IPS-NIHi11 (cell line): ENCODE measurements around the gene MXD4.
"Not testable (repeated sequence)": the region's sequence is repeated elsewhere in the genome, so short reads cannot be mapped to it uniquely, and the experiment has no call there.

Experiments used
- DNase-seq: peaks from one replicate; pipeline ENCODE4 v3.0.0; 2012; ENCODE audit warnings: mixed read lengths, low spot score

MXD4 gene

DNA sequence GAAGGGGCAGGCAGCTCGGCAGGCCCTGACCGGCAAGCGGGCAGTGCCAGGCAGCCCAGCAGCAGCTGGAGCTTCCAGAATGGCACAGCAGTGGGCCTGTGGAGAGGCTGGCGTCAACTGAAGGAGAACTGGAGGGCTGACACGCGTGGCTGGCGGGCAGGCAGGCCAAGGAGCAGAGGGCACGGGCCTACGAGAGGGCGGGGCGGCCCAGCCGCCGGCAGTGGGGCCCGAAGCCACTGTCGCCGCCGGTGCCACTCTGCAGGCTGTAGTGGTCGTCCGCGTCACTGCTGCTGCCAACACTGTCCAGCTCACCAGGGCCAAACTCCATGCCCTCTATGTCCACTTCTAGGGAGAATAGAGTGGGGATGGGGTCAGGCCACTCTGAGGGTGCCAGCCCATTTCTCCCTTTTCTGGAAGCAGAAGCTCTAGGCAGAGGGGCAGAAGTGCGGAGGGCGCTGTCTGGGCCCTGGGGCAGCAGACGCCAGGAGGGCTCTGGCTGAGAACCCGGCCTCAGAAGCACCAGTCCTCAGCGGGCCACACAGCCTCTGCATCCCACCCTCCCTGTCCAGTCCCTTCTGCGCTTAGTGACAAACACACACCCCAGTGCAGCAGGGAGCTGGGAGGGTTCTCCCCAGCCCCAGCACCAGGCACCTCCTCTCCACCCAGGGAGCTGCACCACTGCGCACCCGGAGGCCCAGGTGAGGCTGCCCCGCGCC lies 11.4 kb downstream of the MXD4 start:
- DNase-seq = peak; percentile 7

DNA sequence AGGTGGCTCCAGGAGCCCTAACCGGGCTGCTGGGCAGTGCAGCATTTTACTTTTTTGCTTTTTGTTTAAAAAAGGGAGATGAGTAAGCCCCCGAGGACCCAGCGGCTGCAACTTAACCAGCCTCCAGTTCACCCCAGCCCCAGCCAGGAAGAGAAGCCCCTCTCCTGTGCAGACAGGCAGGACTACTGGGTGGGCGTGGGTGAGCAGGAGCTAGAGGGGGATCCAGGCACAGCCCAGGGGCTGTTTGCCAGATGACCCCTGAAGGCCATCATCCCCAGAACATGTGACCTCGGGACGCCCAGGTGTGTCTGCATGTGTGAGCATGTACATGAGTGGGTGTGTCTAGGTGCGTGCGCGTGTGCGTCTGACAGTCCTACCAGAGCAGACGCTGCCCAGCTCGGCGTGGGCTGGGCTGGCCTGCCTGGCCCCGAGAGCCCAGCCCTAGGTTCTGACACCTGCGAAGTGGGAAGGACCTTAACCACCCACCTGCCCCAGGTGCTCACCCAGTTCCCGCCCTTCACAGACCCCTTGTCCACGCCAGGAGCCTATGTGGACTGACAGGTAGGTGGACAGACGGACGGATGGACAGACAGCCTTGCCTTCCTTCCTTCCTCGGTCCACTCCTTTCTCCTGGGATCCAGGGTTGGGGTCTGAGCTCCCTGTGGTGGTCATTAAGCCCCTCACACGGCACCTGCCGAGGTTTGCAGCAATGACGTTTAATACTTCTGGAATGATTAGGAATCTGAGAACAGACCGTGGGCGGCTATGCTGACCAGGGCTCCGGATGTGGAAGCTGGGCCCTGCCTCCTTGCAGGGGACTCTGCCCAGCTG lies 12.2 kb downstream of the MXD4 start:
- peak; percentile 7 for DNase-seq

DNA sequence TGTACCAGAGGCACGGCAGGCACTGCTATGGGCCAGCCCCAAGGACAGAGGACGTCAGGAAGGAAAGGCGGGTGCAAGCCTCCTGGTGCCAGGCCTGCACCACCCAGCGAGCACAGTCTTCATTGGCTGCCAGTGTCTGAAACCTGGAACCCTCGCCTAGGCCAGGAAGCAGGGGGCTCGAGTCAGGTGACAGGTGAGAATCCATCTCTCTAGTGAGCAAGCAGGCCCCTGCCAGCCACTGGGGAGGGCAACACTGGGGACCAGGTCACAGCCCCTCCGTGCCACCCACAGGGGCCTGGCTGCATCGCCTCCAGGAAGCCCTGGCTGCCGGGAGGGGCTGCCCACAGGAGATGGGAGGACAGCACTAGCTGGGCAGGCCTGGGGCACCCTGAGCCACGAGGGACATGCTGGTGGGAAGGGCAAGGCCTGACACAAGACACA lies 13.1 kb downstream of the MXD4 start:
- DNase-seq = peak; percentile 8

DNA sequence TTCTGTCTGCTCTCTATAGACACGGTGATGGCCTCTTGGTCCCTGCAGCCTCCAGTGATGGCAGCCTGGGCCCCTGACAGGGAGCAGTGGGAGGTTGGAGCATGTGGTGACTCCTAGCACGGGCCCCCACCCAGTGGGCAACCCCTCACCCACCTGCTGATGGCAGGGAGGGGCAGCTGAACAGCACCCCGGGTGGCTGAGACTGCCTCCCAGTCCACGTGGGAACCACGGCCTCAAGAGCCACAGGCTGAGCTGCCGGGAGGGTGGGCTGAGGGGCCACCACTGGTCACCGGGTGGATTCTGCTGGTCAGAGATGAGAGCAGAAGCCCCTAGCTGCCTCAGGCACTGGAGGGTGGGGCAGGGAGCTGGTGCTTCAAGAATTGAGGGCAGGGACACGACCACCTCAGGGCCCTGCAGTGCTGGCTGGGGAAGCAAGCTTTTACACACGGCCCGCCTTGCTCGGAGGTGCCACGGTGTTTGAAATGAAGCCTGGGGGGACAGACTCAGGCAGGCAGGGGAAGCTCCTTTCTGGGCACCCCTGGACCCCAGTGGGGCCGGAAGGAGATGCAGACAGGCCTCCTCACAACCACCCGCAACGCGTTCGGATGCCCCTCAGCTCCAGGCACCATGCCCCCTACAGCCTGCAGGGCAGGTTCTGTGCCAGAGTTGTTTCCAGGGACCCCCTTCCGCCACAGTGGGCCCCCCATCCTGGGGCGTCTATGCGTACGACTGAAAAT lies 13.7 kb downstream of the MXD4 start:
- DNase-seq = peak; percentile 8

DNA sequence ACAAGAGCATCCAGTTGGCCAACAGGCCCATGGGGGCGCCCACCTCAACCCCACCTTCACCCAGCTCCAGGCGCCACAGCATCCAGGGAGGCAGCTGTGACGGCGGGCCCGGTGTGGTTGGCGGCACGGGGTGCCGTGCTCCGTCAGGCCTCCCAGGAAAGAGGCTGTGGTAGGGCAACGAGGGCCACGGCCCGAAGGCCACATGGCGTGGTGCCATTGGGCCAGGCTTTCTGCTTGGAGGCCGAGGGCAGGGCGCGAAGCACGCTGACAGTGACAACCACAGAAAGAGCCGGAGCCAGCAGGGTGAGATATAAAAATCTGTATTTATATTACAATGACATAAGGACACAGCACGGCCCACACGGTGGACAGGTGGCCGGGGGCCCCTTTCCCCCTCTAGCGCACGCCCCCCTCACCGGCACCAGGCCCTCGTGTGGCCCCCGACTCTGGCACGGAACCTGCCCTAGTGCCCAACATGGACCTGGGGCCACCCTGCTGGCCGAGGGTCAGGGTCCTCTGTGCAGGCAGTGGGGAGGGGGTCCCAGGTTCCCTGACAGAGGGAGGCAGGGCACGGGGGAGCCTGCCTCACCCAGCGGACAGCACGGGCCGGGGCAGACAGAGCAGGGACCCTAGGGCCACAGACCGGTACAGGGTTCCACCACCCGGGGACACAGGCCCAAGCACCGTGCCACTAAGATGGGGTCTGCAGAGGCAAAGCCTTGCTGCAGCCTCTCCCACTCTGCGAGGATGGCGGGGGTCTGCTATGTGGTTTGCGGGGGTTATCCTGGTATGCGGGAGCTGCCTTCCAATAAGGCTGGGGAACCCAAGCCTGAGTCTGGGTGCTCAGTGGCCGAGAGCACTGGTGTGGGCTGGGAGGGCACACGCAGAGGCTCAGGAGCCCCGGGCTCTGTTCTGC lies 14.5 kb downstream of the MXD4 start:
- DNase-seq = peak; percentile 13

GRCh38 chr4:2246384-2247127 lies 15.4 kb downstream of the MXD4 start:
- DNase-seq = no peak

DNA sequence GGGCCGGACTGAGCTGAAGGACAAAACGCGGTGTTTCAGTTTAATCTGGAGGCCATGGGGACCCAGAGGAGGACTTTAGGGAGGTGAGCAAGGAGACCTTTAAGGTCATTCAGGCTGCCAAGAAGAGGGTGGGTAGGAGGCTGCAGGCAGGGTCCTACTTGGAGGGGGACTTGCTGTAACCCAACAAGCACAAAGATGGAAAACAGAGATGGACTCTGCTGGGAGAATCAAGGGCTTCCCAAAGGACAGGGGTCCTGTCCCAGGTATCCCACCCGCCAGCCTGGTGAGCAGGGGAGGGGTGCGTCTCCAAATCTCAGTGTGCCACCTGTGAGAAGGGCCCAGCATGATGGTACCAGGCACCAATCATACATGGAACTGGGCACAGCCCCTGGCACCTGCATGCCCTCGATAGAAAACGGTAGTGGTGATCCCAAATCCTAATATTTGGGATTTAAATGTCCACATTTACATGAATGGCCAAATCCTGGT lies 16.1 kb downstream of the MXD4 start:
- DNase-seq = no peak

DNA sequence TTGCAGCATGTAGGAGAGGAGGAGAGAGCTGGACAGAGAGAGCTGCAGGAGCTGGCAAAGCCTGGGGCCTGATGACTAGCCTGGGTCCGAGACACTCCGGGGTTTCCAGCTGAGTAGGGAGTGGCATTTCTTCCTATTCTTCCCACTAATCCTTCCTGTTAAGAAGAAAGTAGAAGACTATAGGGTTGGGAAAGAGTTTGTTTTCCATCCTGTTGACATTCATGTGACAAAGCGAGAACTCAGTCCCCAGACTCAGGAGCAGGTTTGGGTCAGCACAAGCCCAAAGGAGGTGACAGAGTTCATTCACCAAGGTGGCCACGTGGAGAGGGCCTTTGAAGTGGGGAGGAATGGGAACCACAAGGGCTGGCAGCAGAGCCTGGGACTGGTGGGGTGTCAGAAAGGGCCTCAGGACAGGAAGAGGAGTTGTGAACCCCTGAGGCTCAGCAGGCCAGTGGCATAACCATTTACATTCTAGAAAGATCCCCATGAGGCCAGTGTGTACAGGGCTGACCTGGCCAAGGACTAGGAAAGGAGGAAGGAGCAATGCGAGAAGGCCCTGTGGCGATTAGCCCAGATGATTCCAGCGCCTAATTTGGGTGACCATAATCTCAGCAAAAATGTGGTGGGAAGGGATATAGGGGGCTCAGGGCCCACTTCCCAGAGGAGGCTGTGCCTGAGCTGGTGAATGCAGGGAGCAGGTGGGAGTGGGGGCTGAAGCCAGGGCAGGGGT lies 16.7 kb downstream of the MXD4 start:
- DNase-seq = no peak

DNA sequence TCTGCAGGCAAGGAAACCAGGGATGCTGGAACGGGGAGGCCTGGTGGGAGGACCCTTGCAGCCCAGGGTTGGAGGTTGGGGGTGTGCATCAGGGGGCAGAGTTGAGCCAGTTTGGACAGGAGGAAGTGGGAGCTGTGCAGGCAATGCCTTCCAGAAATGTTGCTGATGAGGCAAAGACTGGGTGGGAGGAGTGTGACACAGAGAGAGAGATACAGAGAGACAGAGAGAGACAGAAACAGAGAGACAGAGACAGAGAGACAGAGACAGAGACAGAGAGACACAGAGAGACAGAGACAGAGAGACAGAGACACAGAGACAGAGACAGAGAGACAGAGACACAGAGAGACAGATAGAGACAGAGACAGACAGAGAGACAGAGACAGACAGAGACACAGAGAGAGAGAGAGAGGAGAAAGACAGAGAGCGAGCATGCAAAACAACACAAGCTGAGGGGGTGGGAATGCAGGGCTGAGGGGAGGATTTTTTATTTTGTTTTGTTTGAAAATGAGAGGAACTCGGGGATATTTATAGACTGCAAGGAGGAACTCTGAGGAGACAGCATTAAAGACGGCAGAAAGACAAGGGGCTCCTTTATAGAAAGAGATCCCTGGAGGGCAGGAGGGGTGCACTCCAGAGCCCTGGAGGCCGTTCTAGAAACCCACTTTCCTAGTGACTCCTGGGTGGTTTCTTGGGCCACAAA lies 18.1 kb downstream of the MXD4 start:
- no peak for DNase-seq

DNA sequence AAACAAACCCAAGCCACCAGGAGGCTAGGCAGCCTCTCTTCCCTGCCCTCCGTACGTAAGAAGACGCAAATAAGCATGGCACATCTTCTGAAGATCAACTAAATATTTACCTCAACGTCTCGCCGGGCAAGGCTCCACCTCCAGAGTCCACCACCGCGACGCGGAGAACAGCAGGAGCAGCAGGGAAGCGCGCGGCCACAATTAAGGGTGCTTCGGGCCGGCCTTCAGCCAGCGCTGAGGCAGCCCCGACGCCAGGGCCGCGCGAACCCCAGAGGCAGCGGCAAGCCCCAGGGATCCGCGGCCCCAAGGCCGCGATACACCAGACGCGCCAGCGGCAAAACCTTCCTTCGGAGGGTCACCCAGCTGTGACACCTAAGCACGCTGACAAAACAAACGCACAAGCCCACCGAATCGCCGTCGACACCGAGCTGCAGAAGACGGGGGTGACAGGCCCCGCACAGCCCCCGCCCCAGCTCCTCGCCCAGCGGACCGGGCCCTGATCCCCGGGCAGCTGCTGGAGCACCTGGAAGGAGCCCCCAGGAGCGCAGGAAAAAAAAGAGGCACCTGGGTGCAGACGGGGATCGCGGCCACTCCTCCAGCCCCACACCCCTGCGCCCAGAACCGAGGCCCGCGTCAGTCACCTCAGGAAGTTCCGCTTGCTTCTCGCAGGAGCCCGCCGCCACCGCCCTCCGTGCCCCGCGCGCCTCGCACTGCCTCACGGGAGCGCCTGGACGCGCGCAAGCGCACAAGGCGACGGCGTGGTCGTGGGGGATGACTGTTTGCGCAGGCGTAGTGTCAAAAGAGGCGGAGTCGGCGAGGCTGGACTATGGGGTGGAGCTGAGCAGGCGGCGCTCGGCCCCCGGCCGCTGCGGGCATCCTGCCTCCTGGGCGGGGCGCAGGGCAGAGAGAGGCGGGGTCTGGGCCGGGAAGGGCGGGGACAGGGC lies 20.2 kb downstream of the MXD4 start, which contains the start of the genes HAUS3 and POLN:
TSS of gene HAUS3 (minus strand) at position 712 of the 944 bp plus-strand sequence. CDS start 1,175 bp downstream, outside the sequence.
TSS of gene POLN (minus strand) at position 712 of the 944 bp plus-strand sequence. CDS start 12,890 bp downstream, outside the sequence.
- peak; percentile 99 for DNase-seq

DNA sequence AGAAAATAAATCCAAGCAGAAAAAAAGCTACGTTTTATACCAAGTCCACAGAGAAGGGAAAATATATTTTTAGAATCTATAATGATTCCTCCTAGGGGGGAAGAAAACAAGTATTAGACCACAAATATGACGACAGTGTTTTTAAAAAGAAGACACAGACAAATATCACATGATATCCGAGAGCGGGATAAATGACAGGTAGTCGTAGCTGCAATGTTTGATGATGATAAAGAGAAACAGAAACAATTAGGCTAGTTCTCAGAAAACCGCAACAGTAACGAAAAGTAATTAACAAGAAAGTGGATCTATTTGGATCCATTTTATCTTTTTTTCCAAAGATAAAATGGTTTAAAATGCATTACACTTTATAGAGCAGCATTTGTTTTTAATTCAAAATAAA lies 20.9 kb downstream of the MXD4 start:
- no peak for DNase-seq

- DNase-seq = no peak
Observed at GRCh38 chr4:2236944-2237666, 24.8 kb downstream of the MXD4 start.

DNA sequence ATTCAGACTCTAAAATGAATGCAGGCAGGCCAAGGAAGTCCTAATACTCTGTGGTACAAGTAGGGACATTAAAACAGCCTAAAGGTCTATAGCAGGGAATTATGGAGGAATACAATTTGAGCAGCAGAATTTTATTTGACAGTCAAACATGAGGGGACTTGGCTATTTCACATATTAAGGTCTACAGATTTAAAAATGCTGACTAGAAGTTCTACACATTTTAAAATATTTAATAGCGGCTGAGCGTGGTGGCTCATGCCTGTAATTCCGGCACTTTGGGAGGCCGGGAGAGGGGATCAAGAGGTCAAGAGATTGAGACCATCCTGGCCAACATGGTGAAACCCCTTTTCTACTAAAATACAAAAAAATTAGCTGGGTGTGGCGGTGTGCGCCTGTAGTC lies 30.8 kb downstream of the MXD4 start:
- DNase-seq = no peak

DNA sequence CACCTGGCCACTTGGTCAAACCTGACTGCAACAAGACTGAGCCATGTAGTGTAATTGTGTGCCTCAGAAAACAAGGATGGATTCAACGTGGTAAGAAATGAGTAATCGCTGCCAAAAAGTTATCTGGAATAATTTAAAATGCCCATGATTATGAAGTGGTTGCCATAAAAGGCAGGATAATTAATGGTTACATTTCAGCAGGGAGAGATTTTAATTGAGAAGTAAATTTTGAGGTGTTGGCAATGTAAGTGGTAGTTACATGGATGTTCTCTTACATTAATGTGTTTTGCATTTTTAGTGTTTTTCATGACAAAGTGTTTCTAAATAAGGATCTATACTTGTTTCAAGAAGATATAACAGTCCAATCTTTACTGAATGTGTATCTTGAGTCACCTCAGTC lies 35.6 kb downstream of the MXD4 start:
- DNase-seq = no peak

- DNase-seq = peak; percentile 63
Observed at GRCh38 chr4:2222838-2223237, 39.1 kb downstream of the MXD4 start.

GRCh38 chr4:2221378-2221777 lies 40.5 kb downstream of the MXD4 start:
- DNase-seq = not testable (repeated sequence)

GRCh38 chr4:2220016-2220630 lies 41.8 kb downstream of the MXD4 start:
- peak; percentile 85 for DNase-seq
